Ovary (tissue), 3 donors: Measurements from ENCODE around the gene REXO4.

Experiments
- CTCF ChIP-seq, 3 donors: fragments of 450-650 bp in 2 of 3; fragments of 200-600 bp in 1 of 3; IDR thresholded peaks; one replicate each; pipeline versions ENCODE4 v1.5.1 to v1.8.0; 2016 to 2022; ENCODE audit warnings: antibody characterized with exemption in 3 of 3, mild to moderate bottlenecking in 1 of 3
- EP300 ChIP-seq: sonication (generic); formaldehyde crosslinking; IDR thresholded peaks from one replicate; pipeline ENCODE4 v1.6.1; 2017; ENCODE audit warnings: antibody characterized with exemption
- POLR2A ChIP-seq: fragments of 450-650 bp; IDR thresholded peaks from one replicate; pipeline ENCODE4 v1.6.1; 2017; ENCODE audit warnings: antibody characterized with exemption, mild to moderate bottlenecking, moderate library complexity
- donor health status: DM: no; HTN: no; CAD: no.

GRCh38 chr9:133369933-133370332 is 47.9 kb downstream of the REXO4 start:
- TF ChIP-seq CTCF (IDR thresholded peaks at IDR 0.05) (no peak), EP300 (no peak), POLR2A (no peak)
